Liver (tissue), 9 donors: ENCODE results near the gene FCHSD1. TPM values are rescaled to one million over a fixed set of nuclear protein-coding genes. Genes with fewer than 3 reads are reported as not detected.

Experiments used
- DNase-seq: peaks from one replicate; pipeline ENCODE4 v3.0.0-alpha.2; 2017; ENCODE audit warnings: low spot score
- H3K27ac ChIP-seq, 2 donors: one replicate each; pipeline ENCODE4 v1.7.0; 2013; ENCODE audit warnings: inconsistent platforms in 2 of 2, low read length in 2 of 2, control low read depth in 1 of 2, low read depth in 1 of 2, mild to moderate bottlenecking in 1 of 2
- H3K27me3 ChIP-seq, 4 donors: one replicate each; pipeline versions ENCODE4 v1.6.1 to v1.7.0; 2013; ENCODE audit warnings: low read length in 3 of 4, inconsistent platforms in 1 of 4, mild to moderate bottlenecking in 1 of 4, moderate library complexity in 1 of 4; ENCODE audit not compliant: control insufficient read depth in 4 of 4, insufficient read depth in 4 of 4
- H3K36me3 ChIP-seq, 4 donors: one replicate each; pipeline versions ENCODE4 v1.6.1 to v1.7.0; 2013; ENCODE audit warnings: low read length in 3 of 4, mild to moderate bottlenecking in 3 of 4, low read depth in 1 of 4, moderate library complexity in 1 of 4; ENCODE audit not compliant: control insufficient read depth in 4 of 4, insufficient read depth in 3 of 4
- H3K4me1 ChIP-seq, 4 donors: one replicate each; pipeline versions ENCODE4 v1.6.1 to v1.7.0; 2013; ENCODE audit warnings: low read length in 3 of 4, mild to moderate bottlenecking in 3 of 4, moderate library complexity in 1 of 4; ENCODE audit not compliant: control insufficient read depth in 4 of 4, insufficient read depth in 4 of 4
- H3K4me3 ChIP-seq, 3 donors: one replicate each; pipeline versions ENCODE4 v1.6.1 to v1.7.0; 2013; ENCODE audit warnings: low read length in 3 of 3, control low read depth in 1 of 3, low read depth in 1 of 3, mild to moderate bottlenecking in 1 of 3
- H3K9ac ChIP-seq, 2 donors: one replicate each; pipeline ENCODE4 v1.7.0; 2013; ENCODE audit warnings: low read length in 2 of 2, mild to moderate bottlenecking in 2 of 2, moderate library complexity in 2 of 2, control low read depth in 1 of 2, low read depth in 1 of 2
- H3K9me3 ChIP-seq, 4 donors: one replicate each; pipeline versions ENCODE4 v1.6.1 to v1.7.0; 2013; ENCODE audit warnings: low read length in 3 of 4; ENCODE audit not compliant: control insufficient read depth in 4 of 4
- EGR1 ChIP-seq, 2 donors: IDR thresholded peaks; 2 replicates each; pipeline ENCODE4 v1.6.1; 2016 to 2018; ENCODE audit warnings: antibody characterized with exemption in 2 of 2, low read depth in 2 of 2
- FOXA1 ChIP-seq: IDR thresholded peaks from 2 replicates; pipeline ENCODE4 v1.6.1; 2016; ENCODE audit warnings: antibody characterized with exemption
- FOXA2 ChIP-seq: IDR thresholded peaks from 2 replicates; pipeline ENCODE4 v1.6.1; 2016; ENCODE audit warnings: antibody characterized with exemption
- GABPA ChIP-seq, 2 donors: IDR thresholded peaks in 1 of 2; conservative IDR thresholded peaks in 1 of 2; 2 replicates each; pipeline ENCODE4 v1.6.1; 2016; ENCODE audit warnings: antibody characterized with exemption in 2 of 2, mild to moderate bottlenecking in 1 of 2, moderate library complexity in 1 of 2
- HNF4A ChIP-seq, 2 donors: conservative IDR thresholded peaks; 2 replicates each; pipeline ENCODE4 v1.6.1; 2016; ENCODE audit warnings: antibody characterized with exemption in 2 of 2, mild to moderate bottlenecking in 2 of 2
- HNF4G ChIP-seq: IDR thresholded peaks from 2 replicates; pipeline ENCODE4 v1.6.1; 2016; ENCODE audit warnings: antibody characterized with exemption
- JUND ChIP-seq, 2 donors: IDR thresholded peaks; 2 replicates each; pipeline ENCODE4 v1.6.1; 2016; ENCODE audit warnings: antibody characterized with exemption in 2 of 2
- NR2F2 ChIP-seq: IDR thresholded peaks from 2 replicates; pipeline ENCODE4 v1.6.1; 2016; ENCODE audit warnings: antibody characterized with exemption
- RAD21 ChIP-seq, 2 donors: IDR thresholded peaks; 2 replicates each; pipeline ENCODE4 v1.6.1; 2016; ENCODE audit warnings: antibody characterized with exemption in 2 of 2, mild to moderate bottlenecking in 2 of 2
- RXRA ChIP-seq, 2 donors: IDR thresholded peaks; 2 replicates each; pipeline ENCODE4 v1.6.1; 2017 to 2018; ENCODE audit warnings: antibody characterized with exemption in 2 of 2, mild to moderate bottlenecking in 1 of 2
- TAF1 ChIP-seq: conservative IDR thresholded peaks from 2 replicates; pipeline ENCODE4 v1.6.1; 2016; ENCODE audit warnings: antibody characterized with exemption, mild to moderate bottlenecking
- YY1 ChIP-seq: IDR thresholded peaks from 2 replicates; pipeline ENCODE4 v1.6.1; 2016; ENCODE audit warnings: antibody characterized with exemption, mild to moderate bottlenecking
- WGBS: extraction: QIAGEN DNeasy Blood & Tissue Kit; methylation state at CpG from one replicate; pipeline ENCODE4 v1.1.7; 2013; 5-methylcytosine and 5-hydroxymethylcytosine counted together
- polyA plus RNA-seq, 2 donors: library from polyadenylated mRNA; stranded (reverse) in 1 of 2; unstranded in 1 of 2; fragments of 200-250 nt in 1 of 2; fragments of >200 nt in 1 of 2; fragmentation: Nextera tagmentation in 1 of 2; extraction: Ambion mirVana in 1 of 2; gene quantifications; one replicate each; pipeline versions ENCODE4 v1.2.1 to v1.2.3, GENCODE V29; 2013 to 2015
- total RNA-seq, 2 donors: library from RNA; depleted of rRNA; stranded (reverse); fragments of >200 nt; gene quantifications; one replicate each; pipeline ENCODE4 v1.2.3, GENCODE V29; 2014
- TF ChIP-seq, protein P1 (sequence below): fragments of 150-350 bp; IDR thresholded peaks from 2 replicates; pipeline ENCODE4 v1.5.1; 2017; ENCODE audit warnings: improper control_type of control experiment, low read depth, low read length; ENCODE audit not compliant: missing input control
- TF ChIP-seq, protein P2 (sequence below): IDR thresholded peaks from 2 replicates; pipeline ENCODE4 v1.6.1; 2016; ENCODE audit warnings: antibody characterized with exemption
- TF ChIP-seq, protein P3 (sequence below): IDR thresholded peaks from 2 replicates; pipeline ENCODE4 v1.6.1; 2016; ENCODE audit warnings: antibody characterized with exemption, mild to moderate bottlenecking
- TF ChIP-seq, protein P4 (sequence below): IDR thresholded peaks from 2 replicates; pipeline ENCODE4 v1.6.1; 2016; ENCODE audit warnings: antibody characterized with exemption
- TF ChIP-seq, protein P5 (sequence below): IDR thresholded peaks from 2 replicates; pipeline ENCODE4 v1.6.1; 2016; ENCODE audit warnings: antibody characterized with exemption
- donor health status: healthy.
- donor health status: healthy.
- donor health status: healthy.
- donor health status: healthy.
- donor health status: healthy.

Gene FCHSD1
- total and polyA plus RNA-seq, 4 donors, result 1.3 to 6.4 (median 2.2) TPM

DNA sequence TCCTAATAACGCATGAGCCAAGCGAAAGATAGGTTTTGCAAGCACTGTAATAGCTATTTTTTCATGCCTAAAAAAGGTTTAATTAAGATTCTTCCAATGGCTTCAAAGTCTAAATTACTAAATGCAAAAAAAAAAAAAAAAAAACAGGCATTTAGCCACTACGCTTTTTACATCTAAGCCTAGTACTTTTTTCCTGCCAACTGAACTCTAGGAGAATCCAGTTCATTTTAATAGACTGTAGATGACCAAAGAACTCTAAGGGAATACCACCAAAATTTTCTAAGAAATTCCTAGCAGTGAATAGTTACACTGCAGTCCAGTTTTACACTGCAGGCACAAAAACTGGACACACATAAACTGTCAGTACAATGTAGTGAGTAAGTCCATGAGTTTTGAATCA lies 42.2 kb downstream of the FCHSD1 start:
- peak overlapping the region in 2 of 3 donors; percentile 7 to 29 for H3K4me3 ChIP-seq
- no peaks in the 10 kb centered on the region for H3K27me3 ChIP-seq
- H3K36me3 ChIP-seq, result no peaks in the 10 kb centered on the region
- no peaks in the 10 kb centered on the region for H3K9me3 ChIP-seq
- H3K4me1 ChIP-seq, result peaks cover 24 to 75% (median 64%) of the 10 kb centered on the region in 4 donors
- TF ChIP-seq FOXA2 (no peak), RAD21 (IDR thresholded peaks at IDR 0.05) (no peak), EGR1 (IDR thresholded peaks at IDR 0.05; ENCODE audit: low read depth in 2 of 2) (no peak), GABPA (IDR thresholded peaks at IDR 0.05 in 1 of 2, conservative IDR thresholded peaks at IDR 0.05 in 1 of 2) (no peak), NR2F2 (no peak), HNF4G (no peak), TAF1 (no peak)
- TF ChIP-seq, protein P1, sequence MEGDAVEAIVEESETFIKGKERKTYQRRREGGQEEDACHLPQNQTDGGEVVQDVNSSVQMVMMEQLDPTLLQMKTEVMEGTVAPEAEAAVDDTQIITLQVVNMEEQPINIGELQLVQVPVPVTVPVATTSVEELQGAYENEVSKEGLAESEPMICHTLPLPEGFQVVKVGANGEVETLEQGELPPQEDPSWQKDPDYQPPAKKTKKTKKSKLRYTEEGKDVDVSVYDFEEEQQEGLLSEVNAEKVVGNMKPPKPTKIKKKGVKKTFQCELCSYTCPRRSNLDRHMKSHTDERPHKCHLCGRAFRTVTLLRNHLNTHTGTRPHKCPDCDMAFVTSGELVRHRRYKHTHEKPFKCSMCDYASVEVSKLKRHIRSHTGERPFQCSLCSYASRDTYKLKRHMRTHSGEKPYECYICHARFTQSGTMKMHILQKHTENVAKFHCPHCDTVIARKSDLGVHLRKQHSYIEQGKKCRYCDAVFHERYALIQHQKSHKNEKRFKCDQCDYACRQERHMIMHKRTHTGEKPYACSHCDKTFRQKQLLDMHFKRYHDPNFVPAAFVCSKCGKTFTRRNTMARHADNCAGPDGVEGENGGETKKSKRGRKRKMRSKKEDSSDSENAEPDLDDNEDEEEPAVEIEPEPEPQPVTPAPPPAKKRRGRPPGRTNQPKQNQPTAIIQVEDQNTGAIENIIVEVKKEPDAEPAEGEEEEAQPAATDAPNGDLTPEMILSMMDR, result no peak
- TF ChIP-seq, protein P2, sequence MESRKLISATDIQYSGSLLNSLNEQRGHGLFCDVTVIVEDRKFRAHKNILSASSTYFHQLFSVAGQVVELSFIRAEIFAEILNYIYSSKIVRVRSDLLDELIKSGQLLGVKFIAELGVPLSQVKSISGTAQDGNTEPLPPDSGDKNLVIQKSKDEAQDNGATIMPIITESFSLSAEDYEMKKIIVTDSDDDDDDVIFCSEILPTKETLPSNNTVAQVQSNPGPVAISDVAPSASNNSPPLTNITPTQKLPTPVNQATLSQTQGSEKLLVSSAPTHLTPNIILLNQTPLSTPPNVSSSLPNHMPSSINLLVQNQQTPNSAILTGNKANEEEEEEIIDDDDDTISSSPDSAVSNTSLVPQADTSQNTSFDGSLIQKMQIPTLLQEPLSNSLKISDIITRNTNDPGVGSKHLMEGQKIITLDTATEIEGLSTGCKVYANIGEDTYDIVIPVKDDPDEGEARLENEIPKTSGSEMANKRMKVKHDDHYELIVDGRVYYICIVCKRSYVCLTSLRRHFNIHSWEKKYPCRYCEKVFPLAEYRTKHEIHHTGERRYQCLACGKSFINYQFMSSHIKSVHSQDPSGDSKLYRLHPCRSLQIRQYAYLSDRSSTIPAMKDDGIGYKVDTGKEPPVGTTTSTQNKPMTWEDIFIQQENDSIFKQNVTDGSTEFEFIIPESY, result no peak
- TF ChIP-seq, protein P3, sequence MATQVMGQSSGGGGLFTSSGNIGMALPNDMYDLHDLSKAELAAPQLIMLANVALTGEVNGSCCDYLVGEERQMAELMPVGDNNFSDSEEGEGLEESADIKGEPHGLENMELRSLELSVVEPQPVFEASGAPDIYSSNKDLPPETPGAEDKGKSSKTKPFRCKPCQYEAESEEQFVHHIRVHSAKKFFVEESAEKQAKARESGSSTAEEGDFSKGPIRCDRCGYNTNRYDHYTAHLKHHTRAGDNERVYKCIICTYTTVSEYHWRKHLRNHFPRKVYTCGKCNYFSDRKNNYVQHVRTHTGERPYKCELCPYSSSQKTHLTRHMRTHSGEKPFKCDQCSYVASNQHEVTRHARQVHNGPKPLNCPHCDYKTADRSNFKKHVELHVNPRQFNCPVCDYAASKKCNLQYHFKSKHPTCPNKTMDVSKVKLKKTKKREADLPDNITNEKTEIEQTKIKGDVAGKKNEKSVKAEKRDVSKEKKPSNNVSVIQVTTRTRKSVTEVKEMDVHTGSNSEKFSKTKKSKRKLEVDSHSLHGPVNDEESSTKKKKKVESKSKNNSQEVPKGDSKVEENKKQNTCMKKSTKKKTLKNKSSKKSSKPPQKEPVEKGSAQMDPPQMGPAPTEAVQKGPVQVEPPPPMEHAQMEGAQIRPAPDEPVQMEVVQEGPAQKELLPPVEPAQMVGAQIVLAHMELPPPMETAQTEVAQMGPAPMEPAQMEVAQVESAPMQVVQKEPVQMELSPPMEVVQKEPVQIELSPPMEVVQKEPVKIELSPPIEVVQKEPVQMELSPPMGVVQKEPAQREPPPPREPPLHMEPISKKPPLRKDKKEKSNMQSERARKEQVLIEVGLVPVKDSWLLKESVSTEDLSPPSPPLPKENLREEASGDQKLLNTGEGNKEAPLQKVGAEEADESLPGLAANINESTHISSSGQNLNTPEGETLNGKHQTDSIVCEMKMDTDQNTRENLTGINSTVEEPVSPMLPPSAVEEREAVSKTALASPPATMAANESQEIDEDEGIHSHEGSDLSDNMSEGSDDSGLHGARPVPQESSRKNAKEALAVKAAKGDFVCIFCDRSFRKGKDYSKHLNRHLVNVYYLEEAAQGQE, result no peak
- no peak for DNase-seq
- WGBS, result 41% methylated on average over 3 of the region's 3 CpGs
- H3K9ac ChIP-seq, result peak overlapping the region; percentile 27 to 65
- H3K27ac ChIP-seq, result peak overlapping the region; percentile 75 to 80

DNA sequence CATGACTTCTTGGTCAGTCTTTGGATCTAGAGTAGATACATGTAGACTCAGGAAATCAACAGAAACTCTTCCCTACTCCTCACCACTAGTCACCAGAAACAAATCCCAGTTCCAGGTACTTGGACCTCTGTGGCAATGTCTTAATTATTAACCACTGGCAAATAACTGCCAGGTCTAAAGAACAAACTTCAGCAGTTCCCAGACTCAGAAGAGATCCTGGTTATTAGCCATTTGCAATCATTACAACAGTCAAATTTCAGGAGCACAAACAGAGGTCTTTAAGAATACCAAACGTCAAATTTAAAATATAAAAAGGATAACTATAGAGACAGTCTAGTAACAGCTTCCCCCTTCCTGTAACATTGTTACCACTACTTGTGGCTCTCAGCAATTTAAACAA lies 42.7 kb downstream of the FCHSD1 start:
- H3K36me3 ChIP-seq, result no peaks in the 10 kb centered on the region
- peak overlapping the region in 1 of 3 donors; percentile 15 for H3K4me3 ChIP-seq
- no peaks in the 10 kb centered on the region for H3K27me3 ChIP-seq
- WGBS, result 21% methylated on average over 1 of the region's 1 CpG
- DNase-seq, result no peak
- no peaks in the 10 kb centered on the region for H3K9me3 ChIP-seq
- H3K4me1 ChIP-seq, result peaks cover 24 to 77% (median 65%) of the 10 kb centered on the region in 4 donors
- peak overlapping the region; percentile 75 to 80 for H3K27ac ChIP-seq
- H3K9ac ChIP-seq, result peak overlapping the region in 1 of 2 donors; percentile 27
- TF ChIP-seq, protein P2, result no peak
- TF ChIP-seq GABPA (IDR thresholded peaks at IDR 0.05 in 1 of 2, conservative IDR thresholded peaks at IDR 0.05 in 1 of 2) (no peak), YY1 (peak; percentile 63), RAD21 (IDR thresholded peaks at IDR 0.05) (peak in 1 of 2 donors; percentile 32), FOXA1 (no peak), NR2F2 (no peak), HNF4G (peak; percentile 26), RXRA (IDR thresholded peaks at IDR 0.05) (peak; percentile 52 to 56), FOXA2 (no peak), HNF4A (conservative IDR thresholded peaks at IDR 0.05) (peak; percentile 88), JUND (IDR thresholded peaks at IDR 0.05) (peak; percentile 84), EGR1 (IDR thresholded peaks at IDR 0.05; ENCODE audit: low read depth in 2 of 2) (no peak)
- TF ChIP-seq, protein P4, sequence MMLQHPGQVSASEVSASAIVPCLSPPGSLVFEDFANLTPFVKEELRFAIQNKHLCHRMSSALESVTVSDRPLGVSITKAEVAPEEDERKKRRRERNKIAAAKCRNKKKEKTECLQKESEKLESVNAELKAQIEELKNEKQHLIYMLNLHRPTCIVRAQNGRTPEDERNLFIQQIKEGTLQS, result peak; percentile 23
- TF ChIP-seq, protein P5, sequence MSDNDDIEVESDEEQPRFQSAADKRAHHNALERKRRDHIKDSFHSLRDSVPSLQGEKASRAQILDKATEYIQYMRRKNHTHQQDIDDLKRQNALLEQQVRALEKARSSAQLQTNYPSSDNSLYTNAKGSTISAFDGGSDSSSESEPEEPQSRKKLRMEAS, result no peak
- TF ChIP-seq, protein P1, result no peak
